ENCODE measurements around the gene LTBP3. TPM values are rescaled to one million over a fixed set of nuclear protein-coding genes. Genes with fewer than 3 reads are reported as not detected.
"Not testable (repeated sequence)": the region's sequence is repeated elsewhere in the genome, so short reads cannot be mapped to it uniquely, and the experiment has no call there.

Gene LTBP3
- total RNA-seq, 4 donors from 2014 or later, result 131 to 240 (median 217) TPM

DNA sequence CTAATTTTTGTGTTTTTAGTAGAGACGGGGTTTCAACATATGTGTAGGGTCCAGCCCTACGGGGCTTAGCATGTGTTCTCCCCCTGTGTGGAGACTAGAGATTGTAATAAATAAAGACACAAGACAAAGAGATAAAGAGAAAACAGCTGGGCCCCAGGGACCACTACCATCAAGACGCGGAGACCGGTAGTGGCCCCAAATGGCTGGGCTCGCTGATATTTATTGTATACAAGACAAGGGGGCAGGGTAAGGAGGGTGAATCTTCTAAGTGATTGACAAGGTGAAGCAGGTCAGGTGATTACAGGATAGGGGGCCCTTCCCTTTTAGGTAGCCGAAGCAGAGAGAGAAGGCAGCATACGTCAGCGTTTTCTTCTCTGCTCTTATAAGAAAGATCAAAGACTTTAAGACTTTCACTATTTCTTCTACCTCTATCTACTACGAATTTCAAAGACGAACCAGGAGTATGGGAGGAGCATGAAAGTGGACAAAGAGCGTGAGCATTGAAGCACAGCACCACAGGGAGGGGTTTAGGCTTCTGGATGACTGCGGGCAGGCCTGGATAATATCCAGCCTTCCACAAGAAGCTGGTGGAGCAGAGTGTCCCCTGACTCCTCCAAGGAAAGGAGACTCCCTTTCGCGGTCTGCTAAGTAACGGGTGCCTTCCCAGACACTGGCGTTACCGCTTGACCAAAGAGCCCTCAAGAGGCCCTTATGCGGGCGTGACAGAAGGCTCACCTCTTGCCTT, 36.2 kb downstream of the LTBP3 start:
- H3K4me1 ChIP-seq, result peaks cover 3 to 10% of the 10 kb centered on the region in 2 donors
- H3K4me3 ChIP-seq; H3K27me3 ChIP-seq; H3K36me3 ChIP-seq; H3K9me3 ChIP-seq; intact Hi-C loops (cut with DNase I; ENCODE audit: low total_unique reads); H3K27ac ChIP-seq; DNase-seq: not testable (repeated sequence)

DNA sequence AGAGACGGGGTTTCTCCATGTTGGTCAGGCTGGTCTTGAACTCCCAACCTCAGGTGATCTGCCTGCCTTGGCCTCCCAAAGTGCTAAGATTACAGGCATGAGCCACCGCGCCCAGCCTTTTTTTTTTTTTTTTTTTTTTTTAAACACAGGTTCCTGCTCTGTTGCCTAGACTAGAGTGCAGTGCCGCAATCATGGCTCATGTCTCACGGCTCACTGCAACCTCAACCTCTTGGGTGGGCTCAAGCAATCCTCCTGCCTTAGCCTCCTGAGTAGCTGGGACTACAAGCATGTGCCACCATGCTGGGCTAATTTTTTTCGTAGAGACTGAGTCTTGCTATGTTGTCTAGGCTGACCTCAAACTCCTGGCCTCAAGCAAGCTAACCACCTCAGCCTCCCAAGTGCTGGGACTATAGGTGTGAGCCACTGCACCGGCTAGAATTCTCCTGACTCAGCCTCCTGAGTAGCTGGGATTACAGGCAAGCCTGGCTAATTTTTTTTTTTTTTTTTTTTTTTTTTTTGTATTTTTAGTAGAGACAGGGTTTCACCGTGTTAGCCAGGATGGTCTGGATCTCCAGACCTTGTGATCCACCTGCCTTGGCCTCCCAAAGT, 39.1 kb downstream of the LTBP3 start:
- H3K36me3 ChIP-seq, H3K4me1 ChIP-seq, H3K4me3 ChIP-seq, H3K9me3 ChIP-seq, DNase-seq, H3K27me3 ChIP-seq, H3K27ac ChIP-seq: not testable (repeated sequence)
- intact Hi-C loops (cut with DNase I; ENCODE audit: low total_unique reads), result loop anchor here (5.0 kb wide), 1 partner anchor 147 kb away; no protein-coding TSS in a partner anchor

DNA sequence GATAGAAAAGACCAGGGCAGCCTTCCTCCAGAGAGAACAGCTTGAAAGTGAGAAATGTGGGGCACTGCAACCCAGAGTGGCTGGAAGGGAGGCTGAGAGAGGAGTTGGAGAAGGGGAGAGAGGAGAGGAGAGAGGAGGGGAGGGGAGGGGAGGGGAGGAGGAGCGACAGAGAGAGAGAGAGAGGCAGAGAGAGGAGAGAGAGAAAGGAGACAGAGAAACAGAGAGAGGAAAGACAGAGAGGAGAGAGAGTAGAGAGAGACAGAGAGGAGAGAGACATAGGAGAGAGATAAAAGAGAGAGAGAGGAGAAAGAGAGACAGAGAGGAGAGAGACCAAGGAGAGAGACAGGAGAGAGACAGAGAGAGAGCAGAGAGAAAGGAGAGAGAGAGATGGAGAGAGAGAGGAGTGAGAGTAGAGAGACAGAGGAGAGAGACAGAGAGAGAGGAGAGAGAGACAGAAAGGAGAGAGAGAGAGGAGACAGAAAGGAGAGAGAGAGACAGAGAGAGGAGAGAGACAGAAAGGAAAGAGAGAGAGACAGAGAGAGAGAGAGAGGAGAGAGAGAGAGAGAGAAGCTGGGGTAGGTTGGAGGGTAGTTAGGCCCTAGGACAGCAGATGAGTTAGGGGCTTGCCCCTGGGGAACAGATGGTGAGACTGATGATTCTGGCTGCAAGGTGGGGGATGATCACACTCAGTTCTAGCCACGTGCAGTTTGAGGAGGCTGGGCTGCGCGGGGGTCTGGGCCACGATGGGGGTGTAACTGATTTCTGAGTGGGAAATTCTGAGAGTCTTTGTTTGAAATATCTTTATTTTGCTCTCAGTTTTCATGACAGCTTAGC, 41.8 kb downstream of the LTBP3 start:
- H3K36me3 ChIP-seq, result no peaks in the 10 kb centered on the region
- H3K27me3 ChIP-seq, result no peaks in the 10 kb centered on the region
- no peak overlapping the region for H3K27ac ChIP-seq
- intact Hi-C loops (cut with DNase I; ENCODE audit: low total_unique reads), result loop anchor here (5.0 kb wide), 1 partner anchor 144 kb away; no protein-coding TSS in a partner anchor
- no peaks in the 10 kb centered on the region for H3K4me1 ChIP-seq
- no peaks in the 10 kb centered on the region for H3K9me3 ChIP-seq
- H3K4me3 ChIP-seq, result no peak overlapping the region
- no peak for DNase-seq
- no peak for TF ChIP-seq POLR2A (IDR thresholded peaks at IDR 0.05)
- TF ChIP-seq, protein P1, sequence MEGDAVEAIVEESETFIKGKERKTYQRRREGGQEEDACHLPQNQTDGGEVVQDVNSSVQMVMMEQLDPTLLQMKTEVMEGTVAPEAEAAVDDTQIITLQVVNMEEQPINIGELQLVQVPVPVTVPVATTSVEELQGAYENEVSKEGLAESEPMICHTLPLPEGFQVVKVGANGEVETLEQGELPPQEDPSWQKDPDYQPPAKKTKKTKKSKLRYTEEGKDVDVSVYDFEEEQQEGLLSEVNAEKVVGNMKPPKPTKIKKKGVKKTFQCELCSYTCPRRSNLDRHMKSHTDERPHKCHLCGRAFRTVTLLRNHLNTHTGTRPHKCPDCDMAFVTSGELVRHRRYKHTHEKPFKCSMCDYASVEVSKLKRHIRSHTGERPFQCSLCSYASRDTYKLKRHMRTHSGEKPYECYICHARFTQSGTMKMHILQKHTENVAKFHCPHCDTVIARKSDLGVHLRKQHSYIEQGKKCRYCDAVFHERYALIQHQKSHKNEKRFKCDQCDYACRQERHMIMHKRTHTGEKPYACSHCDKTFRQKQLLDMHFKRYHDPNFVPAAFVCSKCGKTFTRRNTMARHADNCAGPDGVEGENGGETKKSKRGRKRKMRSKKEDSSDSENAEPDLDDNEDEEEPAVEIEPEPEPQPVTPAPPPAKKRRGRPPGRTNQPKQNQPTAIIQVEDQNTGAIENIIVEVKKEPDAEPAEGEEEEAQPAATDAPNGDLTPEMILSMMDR (IDR thresholded peaks at IDR 0.05), result no peak

DNA sequence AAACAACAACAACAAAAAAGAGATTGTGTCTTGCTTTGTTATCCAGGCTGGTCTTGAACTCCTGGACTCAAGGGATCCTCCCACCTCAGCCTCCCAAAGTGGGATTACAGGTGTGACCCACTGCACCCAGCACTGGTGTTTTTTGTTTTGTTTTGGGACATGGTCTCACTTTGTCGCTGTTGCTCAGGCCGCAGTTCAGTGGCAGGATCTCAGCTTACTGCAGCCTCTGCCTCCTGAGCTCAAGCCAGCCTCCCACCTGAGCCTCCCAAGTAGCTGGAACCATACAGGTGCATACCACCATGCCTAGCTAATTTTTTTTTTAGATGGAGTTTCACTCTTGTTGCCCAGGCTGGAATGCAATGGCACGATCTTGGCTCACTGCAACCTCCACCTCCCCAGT, 45.8 kb downstream of the LTBP3 start:
- not testable (repeated sequence) for H3K36me3 ChIP-seq, H3K27me3 ChIP-seq, H3K4me3 ChIP-seq, DNase-seq, H3K4me1 ChIP-seq, H3K9me3 ChIP-seq, H3K27ac ChIP-seq
- intact Hi-C loops (cut with DNase I; ENCODE audit: low total_unique reads), result loop anchor here (5.0 kb wide), 1 partner anchor 95 kb away; no protein-coding TSS in a partner anchor

DNA sequence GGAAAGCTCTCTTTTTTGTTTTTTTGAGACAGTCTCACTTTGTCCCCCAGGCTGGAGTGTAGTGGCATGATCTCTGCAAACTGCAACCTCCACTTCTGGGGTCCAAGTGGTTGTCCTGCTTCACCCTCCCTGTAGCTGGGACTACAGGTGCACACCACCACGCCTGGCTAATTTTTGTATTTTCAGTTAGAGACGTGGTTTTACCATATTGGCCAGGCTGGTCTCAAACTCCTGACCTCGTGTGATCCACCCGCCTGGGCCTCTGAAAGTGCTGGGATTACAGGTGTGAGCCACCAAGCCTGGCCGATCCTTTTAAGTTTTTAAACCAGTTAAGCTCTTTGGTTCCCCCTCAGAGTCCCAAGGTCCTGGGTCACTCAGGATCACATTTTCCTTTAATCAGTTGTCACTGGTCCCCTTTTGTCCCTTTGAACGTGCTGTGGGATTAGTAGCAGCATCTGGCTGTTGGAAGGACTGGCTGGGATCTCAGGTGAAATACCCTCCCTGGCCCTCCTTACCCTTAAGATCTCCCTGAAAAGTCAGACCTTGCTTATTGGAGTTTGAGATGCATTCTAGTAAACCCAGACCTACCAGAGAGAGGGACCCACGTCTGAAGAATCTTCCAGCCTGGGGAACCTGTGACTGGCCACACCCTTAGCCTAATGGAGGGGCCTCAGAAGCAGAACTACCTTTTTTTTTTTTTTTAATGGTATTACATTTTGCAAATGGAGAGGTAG, 51.2 kb downstream of the LTBP3 start:
- TF ChIP-seq, protein P1 (IDR thresholded peaks at IDR 0.05), result no peak
- TF ChIP-seq POLR2A (IDR thresholded peaks at IDR 0.05), result no peak
- H3K27ac ChIP-seq, result peak overlapping the region; percentile 96 to 97
- intact Hi-C loops (cut with DNase I; ENCODE audit: low total_unique reads), result no loop called here
- no peaks in the 10 kb centered on the region for H3K36me3 ChIP-seq
- H3K27me3 ChIP-seq, result no peaks in the 10 kb centered on the region
- DNase-seq, result no peak
- H3K9me3 ChIP-seq, result no peaks in the 10 kb centered on the region
- peaks cover 0 to 9% of the 10 kb centered on the region in 2 donors for H3K4me1 ChIP-seq
- H3K4me3 ChIP-seq, result peak overlapping the region in 1 of 2 donors; percentile 85

DNA sequence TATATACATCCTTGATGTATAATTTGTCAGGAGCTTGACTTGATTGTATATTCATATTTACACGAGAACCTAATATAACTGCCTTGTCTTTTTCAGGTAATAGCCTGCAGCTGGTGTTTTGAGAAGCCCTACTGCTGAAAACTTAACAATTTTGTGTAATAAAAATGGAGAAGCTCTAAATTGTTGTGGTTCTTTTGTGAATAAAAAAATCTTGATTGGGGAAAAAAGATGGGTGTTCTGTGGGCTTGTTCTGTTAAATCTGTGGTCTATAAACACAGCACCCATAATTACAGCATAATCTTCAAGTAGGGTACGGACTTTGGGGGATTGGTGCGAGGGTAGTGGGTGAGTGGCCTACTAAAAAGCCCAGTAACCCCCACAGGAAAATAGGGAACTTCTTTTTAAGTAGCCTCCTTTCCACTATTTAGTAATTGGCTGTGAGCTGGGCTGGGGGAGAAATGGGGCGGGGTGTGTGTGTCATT, 51.8 kb downstream of the LTBP3 start:
- H3K4me1 ChIP-seq, result peaks cover 0 to 9% of the 10 kb centered on the region in 2 donors
- no peaks in the 10 kb centered on the region for H3K27me3 ChIP-seq
- intact Hi-C loops (cut with DNase I; ENCODE audit: low total_unique reads), result no loop called here
- H3K9me3 ChIP-seq, result no peaks in the 10 kb centered on the region
- H3K27ac ChIP-seq, result peak overlapping the region; percentile 96 to 97
- no peaks in the 10 kb centered on the region for H3K36me3 ChIP-seq
- peak overlapping the region; percentile 85 to 90 for H3K4me3 ChIP-seq
- no peak for TF ChIP-seq POLR2A (IDR thresholded peaks at IDR 0.05)
- TF ChIP-seq, protein P1 (IDR thresholded peaks at IDR 0.05), result no peak
- no peak for DNase-seq
